T-helper 2 cell (primary cell): Measurements from ENCODE around the gene SRM.

Experiments
- DNase-seq, 5 experiments: peaks; one replicate each; pipeline versions ENCODE4 v3.0.0 to v3.0.0-alpha.2; 2012 to 2022

SRM gene

DNA sequence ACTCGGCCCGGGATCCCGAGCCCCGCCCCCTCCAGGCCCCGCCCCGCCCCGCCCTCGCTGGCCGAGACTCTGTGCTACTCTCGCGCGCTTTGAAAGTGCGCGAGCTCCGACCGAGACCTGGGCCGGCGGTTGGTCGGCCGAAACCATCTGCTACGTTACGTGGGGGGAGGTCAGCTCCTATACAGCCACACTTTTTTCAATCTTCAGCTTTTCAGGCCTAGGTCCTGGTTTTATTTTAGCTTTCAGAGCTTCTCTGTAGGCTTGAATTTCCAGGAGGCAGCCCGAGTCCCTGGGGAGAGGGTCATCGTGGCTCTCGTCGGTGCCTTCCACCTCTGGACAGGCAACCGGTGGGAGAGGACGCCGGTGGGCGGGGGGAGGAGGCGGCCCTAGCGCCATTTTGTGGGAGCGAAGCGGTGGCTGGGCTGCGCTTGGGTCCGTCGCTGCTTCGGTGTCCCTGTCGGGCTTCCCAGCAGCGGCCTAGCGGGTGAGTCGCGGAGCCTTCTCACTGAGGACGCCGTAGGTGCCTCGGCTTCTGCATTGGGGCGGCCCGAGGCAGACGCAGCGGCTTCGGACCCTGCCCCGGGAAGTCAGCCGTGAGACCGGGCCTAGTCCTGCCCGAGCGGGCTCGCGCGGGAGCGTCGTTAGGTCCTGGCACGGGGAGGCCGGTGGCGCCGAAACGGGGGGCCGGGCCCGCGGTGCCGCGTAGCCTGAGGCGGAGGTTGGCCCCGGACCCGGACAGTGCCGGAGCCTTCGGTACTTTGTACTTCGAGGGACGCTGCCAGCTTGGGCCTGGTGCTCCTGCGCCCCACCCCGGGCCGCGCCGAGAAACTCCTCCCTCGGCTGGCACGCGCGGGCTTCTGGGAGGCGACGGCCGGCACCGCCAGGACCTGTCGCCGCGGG lies 47.3 kb downstream of the SRM start, which contains the start of gene TARDBP:
Gene TARDBP, plus strand, starts transcription at position 395 of the 900 bp plus-strand sequence. CDS start 1,074 bp downstream, outside the sequence.
- DNase-seq: peak; percentile 80 to 93 (median 87)
